NCI-H1436 treated with DMSO at 0.1 percent for 48 hours (cell line): Measurements from ENCODE around the gene CNDP1.

Experiments
- DNase-seq: peaks from one replicate; lab custom pipeline; 2025; lab: John Stamatoyannopoulos, UW

The CNDP1 gene

GRCh38 chr18:74626049-74626874 is 92.0 kb downstream of the CNDP1 start:
- DNase-seq: no peak

- no peak for DNase-seq
Observed at GRCh38 chr18:74630804-74631203, 96.5 kb downstream of the CNDP1 start.

- DNase-seq: no peak
Observed at GRCh38 chr18:74631212-74631611, 96.9 kb downstream of the CNDP1 start.

GRCh38 chr18:74631623-74632350 is 97.5 kb downstream of the CNDP1 start:
- DNase-seq: no peak

- no peak for DNase-seq
Observed at GRCh38 chr18:74632351-74632679, 98.0 kb downstream of the CNDP1 start.

GRCh38 chr18:74632856-74633255 is 98.6 kb downstream of the CNDP1 start:
- DNase-seq: no peak

- no peak for DNase-seq
Observed at GRCh38 chr18:74633652-74634352, 99.5 kb downstream of the CNDP1 start.

GRCh38 chr18:74635224-74635975 is 101.1 kb downstream of the CNDP1 start:
- DNase-seq: no peak
